ENCODE measurements around the gene IGF1.
"Not testable (repeated sequence)": the region's sequence is repeated elsewhere in the genome, so short reads cannot be mapped to it uniquely, and the experiment has no call there.

The IGF1 gene

DNA sequence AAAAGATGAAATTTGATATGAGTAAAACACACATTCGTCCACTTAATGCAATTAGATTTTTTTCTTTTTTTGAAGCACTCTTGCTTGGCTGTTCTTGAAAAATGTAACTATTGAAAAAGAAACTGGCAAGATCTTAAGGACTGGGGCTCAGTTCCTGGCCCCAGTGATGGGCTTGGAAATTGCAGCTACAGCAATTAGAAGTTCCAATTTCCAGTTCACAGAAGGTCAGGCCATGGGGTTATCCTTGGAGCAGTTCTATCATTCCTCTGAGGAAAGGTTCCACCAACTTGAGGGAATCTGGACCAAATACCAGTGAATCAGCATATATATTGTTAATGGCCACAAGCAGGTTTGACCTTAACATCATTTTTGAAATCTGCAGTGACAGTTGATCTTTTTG is 18.9 kb downstream of the IGF1 start:
- no peak for DNase-seq (ENCODE audit: low read depth)

DNA sequence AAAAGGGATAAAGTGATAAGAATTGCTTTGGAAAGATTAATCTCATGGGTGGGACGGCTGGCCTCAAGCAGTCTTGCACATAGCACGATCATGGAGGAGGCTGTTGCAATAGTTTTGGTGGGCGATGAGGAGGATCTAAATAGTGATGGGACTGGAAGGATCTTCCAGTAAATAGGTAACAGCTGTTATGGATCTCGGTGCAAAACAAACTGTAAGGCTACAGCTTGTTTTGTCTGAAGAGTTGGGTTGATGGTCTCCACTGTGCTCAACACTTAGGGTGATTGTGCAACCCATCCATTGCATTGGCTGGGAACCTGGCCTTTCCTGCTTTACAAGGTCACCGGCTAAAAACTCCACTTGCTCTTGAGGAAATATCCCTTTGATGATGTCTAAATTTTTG is 21.0 kb downstream of the IGF1 start:
- no peak for DNase-seq (ENCODE audit: low read depth)

DNA sequence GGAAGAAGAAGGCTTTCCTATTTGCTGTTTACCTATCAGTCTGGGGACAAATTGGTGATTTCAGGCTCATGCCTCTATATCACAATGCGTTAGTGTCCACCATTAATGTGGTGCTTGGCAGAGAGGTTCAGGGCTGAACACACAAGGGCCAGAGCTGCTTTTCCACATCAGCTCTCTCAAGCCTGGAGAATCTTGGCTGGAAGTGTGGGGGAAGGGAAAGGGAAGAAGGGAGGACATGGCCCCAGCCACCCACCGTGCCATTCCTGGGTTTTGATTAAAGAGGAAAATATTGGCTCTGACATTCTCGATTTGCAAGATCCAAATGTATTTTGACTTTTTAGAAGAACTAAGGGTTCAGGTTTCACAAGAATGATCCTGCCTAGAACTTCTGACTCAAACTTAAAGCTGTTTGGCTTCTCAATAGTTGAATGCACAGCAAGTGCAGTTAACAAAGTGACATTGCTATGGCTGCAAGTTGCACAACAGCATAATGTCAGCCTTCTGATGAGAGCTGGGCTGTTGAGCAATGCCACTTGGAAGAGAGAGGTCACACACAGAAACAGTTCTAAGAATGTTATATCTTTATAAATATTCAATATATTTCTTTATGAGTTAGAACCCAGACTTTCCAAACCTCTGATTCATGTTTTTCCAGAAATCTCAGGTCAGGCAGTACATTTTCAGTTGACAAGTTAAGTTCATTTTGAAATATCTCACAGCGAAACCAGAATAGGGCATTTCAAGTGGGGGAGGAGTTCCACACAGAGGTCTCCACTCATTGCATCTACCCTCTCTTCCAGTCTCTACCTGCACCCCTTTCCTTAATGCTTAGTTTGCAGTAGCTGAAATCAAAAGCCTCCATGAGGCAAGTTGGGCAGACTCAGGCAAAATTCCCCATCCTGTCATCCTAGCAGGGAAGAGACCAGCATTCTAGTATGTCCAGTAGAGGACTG is 25.3 kb downstream of the IGF1 start:
- no peak for DNase-seq (ENCODE audit: low read depth)

DNA sequence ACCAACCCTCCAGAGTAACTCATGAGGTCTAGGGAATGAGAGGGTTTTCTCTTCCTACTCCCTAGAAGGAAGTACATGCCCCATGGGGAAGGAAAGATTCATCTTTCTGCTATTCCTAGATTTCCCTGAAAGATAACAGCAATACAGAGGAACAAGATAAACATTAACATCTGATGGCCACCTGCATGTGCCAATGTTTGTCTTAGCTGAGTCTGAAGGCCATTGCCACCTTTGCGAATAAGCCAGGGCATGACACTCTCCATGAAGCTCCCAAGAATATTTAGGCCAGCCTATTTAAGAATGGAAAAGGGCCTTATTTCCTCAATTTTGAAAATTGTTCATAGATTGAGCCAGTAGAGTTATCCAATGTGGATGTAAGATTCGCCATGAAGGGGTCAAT is 26.0 kb downstream of the IGF1 start:
- DNase-seq (ENCODE audit: low read depth): no peak

DNA sequence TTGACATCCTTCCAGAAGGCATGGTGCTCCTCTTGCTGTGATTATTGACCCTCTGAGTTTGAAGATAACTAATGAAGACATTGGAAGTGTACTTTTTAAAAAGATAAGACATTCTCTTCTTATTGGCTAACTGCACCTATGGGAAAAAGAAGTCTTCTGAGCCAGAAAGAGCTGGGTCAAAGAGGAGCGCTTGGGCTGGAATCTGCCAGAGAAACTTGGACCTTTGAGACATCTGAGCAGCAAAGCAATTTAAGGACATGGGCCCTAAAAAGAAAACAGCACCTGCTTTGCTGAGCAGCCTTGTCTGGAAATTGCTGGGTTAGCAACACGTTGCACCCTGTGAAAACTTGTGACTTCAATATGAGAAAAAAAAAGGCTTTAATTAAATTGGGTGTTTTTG is 27.8 kb downstream of the IGF1 start:
- DNase-seq (ENCODE audit: low read depth): no peak

DNA sequence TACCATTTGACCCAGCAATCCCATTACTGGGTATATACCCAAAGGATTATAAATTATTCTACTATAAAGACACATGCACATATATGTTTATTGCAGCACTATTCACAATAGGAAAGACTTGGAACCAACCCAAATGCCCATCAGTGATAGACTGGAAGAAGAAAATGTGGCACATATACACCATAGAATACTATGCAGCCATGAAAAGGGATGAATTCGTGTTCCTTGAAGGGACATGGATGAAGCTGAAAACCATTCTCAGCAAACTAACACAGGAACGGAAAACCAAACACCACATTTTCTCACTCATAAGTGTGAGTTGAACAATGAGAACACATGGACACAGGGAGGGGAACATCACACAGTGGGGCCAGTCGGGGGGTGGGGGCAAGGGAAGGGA is 31.3 kb downstream of the IGF1 start:
- not testable (repeated sequence) for DNase-seq (ENCODE audit: low read depth)

DNA sequence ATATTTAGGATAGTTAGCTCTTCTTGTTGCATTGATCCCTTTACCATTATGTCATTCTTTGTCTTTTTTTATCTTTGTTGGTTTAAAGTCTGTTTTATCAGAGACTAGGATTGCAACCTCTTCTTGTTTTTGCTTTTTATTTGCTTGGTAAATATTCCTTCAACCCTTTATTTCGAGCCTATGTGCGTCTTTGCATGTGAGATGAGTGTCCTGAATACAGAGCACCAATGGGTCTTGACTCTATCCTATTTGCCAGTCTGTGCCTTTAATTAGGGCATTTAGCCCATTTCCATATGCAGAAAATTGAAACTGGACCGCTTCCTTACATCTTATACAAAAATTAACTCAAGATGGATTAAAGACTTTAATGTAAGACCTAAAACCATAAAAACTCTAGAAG is 32.9 kb downstream of the IGF1 start:
- DNase-seq (ENCODE audit: low read depth): not testable (repeated sequence)

DNA sequence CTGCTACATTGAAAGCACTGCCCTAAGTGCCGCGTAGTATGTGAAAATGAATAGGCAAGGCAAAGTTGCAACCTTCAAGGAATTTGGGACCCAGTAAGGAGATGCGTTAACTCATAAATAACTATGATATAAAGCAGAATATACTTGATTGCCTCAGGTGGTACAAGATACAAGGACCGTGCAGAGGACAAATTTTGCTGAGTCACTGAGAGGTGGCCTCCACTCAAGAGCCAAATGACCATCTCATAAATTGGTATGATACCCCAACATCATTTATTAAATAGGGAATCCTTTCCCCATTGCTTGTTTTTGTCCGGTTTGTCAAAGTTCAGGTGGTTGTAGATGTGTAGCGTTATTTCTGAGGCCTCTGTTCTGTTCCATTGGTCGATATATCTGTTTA is 35.7 kb downstream of the IGF1 start:
- no peak for DNase-seq (ENCODE audit: low read depth)

DNA sequence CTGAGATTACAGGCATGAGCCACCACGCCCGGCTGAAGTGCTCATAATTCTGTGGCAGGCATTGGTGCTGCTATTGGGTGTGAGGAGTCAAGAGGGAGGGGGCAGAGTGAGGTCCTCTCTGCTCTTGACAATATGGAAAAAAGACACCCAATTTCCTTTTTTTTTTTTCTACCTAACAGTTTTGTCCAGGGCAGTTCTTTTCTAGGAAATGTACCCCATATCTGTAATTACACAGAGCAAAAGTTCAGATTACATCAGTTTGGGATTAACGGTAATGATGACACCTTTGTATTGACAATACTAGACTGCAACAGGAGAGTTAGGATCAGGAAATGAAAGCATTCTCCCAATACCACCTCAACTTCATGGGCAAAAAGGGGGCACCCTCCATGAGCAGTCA is 36.3 kb downstream of the IGF1 start:
- no peak for DNase-seq (ENCODE audit: low read depth)

DNA sequence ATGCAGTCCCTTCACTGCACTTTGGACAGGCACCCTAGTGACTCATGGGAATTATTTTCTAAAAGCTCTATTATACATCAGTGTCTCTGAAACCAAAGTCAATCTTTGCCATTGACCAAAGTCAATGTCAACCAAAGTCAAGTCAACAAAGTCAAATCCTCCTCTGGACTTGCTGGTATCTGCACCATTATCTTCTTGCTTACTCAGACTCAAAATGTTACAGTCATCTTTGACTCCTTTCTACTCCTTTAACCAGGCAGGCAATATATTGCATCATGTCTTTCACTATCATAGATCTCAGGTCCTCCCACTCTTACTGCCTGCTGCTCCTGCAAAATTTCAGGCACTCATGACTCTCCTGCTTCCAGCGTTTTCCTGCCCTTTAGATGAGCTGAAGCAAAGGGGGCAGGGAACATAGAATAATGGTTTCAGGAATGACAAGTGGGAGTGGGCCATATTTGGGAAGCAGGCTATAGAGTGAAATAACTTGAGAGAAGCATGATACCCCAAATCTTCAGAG is 39.2 kb downstream of the IGF1 start:
- DNase-seq (ENCODE audit: low read depth): no peak

DNA sequence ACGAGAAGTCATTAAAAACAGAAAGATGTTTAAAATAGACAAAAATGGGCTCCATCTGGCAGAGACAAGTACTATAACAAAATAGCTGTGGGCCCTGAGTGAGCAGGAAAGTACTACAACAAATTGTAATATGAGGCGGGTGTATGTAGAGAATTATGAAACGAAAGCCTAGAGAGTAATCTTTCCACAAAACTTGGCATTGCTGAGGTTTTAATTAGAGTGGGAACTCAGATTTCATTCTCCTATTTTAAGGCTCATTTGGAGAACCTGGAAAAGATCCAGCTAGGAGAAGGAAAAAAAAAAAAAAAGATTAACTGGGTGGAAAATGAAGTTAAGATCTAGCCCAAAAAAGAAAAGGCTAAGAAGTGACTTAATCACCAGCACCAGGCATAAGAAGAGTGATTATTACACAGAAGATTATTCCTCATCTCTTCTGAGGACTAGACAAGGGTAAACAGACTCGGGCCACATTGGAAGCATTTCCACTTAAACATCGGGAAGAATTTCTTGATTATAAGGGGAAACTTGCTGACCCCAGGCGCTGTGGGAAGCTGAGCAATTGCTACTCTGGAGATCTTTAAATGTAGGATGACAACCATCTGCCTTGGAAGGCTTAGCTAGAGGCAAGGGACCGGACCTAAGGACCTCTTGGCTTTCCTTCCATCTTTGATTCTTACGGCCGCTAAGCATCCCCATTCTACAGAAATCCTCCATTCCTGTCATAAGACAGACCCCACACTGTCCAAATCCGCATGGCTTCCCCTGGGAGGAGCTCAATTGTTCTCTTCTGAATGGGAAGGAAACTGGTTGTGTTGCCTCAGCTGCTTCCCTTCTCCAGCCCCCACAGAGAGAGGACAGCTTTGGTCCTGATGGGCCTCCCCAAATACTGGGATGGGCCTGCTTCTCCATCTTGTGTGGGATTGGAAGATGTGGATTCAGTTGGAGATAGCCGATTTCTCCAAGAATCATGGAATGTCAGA is 40.6 kb downstream of the IGF1 start:
- DNase-seq (ENCODE audit: low read depth): no peak

DNA sequence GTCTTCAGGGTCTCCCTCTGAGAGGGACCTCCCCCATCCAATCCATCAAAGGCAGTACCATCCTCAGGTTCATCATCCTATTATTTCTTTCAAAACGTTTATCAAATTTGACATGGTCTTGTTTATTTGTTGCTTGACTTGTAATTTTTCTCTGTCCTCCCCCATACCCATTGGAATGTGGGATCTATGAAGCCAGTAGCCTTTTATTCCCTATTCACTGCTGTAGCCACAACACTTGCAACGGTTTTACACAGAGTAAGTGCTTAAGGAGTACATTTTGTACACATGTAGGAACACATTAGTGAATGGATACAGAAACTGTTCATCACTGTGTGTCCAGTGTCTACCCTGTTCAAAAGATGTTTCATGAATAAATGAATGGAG is 41.5 kb downstream of the IGF1 start:
- no peak for DNase-seq (ENCODE audit: low read depth)

DNA sequence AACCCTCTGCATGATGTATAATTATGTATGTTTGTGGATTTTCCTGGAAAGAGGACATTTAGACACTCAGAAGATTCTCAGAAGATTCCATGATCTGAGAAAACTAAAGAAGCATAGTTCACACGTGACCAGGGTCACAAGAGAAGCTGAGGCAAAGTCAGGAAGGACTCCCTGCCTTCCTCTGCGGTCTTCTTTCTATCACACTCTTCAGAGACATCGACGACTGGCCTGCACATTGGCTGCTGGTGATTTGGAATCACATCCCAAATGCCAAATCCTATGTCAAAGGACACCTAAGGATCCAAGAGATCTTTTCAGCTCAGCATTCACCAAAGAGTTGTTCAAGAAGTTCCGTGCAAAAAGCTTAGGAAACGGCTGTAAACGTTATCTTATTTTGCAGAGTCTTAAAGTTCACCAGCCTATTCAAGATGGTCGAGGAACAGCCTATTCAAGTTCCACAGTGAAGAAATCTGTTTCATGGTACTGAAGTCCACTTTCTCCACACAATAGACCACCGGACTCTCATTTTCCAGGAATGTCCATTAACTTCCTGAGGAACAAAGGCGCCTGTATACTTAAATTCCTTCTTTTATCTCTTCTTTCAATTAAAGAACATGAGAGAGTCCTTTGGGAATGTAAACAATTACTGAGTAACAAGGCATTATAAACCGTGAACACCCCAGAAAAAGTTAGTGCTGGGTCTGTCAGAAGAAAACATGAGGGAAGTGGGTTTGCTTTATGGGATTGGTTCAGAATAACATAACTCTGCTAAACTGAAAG is 42.1 kb downstream of the IGF1 start:
- DNase-seq (ENCODE audit: low read depth): no peak

DNA sequence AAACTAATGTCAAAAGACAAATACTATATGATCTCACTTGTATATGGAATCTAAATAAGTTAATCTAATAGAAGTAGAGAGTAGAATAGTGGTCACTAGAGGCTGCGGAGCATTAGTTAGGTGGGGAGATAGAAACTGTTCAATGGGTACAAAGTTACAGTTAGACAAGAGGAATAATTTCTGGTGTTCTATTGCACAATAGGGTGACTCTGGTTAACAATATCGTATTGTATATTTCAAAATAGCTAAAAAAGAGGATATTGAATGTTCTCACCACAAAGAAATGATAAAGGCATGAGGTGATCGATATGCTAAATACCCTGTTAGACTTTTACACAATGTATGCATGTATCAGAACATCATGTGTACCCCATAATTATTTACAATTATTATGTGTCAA is 42.9 kb downstream of the IGF1 start:
- no peak for DNase-seq (ENCODE audit: low read depth)

DNA sequence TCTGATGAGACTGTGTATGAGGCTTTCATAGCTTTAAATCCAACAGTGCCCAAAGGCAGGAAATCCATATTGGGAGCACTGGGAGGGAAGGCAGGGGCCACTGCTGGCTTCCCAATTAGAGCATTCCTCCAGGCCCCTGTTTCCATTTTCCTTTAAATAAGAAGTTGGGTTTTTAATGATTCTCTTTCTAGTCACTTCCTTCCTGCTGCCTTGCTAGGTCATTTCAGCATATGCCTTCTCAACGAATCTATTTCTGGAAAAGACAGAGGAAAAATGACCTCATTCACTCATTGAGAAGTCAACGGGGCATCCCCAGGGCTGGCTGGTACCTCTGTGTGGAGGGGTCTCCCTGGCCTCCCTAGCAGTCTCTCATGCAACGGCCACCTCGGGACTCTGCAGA is 43.5 kb downstream of the IGF1 start:
- no peak for DNase-seq (ENCODE audit: low read depth)

DNA sequence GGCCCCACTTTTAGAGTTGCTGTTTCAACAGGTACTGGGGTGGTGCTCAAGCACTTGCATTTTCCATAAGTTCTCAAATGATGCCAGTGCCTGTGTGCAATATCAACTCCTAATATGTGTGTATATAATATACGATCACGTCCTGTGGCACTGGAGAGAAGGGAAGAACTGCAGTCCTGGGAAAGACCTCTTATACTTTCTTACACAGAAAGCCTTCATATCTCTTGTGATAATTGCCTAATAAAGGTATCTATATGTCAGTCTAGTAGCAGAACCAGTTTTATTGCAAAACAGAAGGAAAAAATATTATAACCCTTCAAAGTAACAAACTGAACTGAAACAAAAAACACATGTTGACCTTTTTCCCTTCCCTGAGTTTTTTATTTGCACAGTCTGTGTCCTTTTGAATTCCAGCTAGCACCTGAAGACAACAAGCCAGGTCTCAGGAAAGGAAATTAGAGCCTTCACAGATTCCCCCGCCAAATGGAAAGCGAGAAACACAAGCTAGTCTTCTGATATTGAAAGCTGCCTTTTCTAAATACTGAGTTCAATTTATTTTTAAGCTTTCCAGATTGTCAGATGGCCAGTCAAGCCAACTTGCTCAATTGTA is 44.4 kb downstream of the IGF1 start:
- DNase-seq (ENCODE audit: low read depth): no peak

DNA sequence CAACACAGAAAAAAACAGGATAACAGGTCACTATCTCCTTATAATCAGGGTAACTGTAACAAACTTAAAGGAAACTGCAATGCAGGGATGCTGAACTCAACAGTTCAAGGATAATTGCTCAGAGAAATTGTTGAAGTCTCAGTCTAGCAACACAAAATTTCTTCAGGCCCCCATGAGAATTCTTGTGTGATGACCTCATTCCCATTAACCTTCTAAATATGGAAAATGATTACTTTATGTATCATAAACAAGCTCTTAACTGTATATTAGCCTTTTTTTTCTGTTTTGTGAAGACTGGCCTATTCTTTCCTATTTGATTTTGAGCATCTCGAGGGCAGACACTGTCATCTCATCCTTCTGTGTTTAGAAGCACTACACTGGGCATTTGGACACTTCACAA is 47.1 kb downstream of the IGF1 start:
- DNase-seq (ENCODE audit: low read depth): no peak

DNA sequence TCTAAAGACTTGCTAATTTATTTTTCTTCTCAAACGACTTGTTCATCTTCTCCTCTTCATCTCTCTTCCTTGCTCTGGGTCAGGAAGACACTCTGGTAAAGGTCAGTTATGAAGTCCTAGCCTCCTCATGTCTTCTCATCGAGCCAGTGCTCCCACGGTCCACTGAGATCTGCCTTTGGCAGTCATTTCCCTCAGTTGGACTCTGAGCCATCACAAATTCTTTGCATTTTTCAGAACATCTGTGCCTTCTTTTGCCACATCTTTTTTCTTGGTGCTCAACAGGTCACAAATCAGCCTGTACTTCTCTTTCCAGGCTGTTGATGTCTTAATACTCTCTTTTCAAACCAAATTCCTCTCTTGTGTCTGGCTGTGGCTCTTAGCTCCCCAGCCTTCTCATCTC is 49.7 kb downstream of the IGF1 start:
- no peak for DNase-seq (ENCODE audit: low read depth)

DNA sequence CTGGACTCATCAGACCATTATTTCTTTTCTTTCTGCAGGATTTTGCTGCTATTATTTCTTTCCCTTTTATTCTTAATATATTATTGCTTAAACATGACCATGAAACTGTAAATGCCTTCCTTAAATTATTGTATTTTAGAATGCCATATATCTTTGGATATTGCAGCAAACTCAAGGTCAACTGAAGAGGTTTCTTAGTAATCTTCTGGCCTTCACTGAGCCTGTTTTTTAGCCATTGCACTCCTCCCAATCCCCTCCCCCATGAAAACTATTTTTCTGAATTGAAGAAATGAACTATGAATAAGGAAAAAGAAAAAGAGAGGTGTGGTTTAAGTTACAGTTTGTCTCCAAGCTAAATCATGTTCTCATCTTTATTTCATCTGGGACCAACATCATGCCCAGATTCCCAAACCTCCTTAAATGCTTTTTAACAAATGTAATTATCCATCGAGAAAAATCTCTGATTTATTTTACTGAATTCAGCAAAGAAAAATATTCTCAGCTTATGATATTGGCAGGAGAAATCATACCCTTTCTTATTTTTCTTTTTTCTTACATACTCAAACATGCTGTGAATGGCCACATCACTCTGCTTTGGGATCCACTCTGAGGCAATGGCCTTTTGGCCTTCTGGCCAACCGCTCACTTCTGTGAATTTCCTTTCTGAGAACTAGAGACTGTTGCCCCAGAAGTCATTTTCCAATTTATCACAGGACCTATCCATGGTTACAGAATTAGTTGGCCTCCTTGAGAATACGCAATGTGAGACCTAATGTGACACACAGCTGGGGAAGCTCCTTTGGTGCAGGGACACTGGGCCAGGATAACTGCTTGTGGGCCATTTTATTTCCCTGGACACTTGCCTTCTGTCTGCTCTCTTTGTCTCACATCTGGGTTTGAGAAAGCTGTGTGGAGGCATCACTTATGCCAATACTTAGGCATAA is 50.9 kb downstream of the IGF1 start:
- DNase-seq (ENCODE audit: low read depth): no peak

DNA sequence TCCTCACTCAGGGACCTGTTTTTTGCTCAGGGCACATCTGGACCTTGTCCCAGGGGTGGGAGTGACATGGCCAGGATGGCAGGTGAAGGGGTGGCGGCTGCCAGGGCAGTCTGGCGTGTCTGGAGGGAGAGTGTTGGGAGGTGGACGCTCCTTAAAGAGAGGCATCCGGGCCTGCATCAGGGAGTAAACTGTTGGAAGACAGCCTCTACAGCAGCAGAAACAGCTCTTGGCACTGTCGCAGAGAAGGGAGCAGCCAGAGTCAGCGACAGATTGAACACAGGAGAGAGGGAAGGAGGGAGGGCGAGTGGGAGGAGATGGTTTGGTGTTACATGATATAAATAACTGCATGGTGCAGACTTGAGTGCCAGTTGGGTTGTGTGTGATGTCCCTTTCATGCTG is 52.8 kb downstream of the IGF1 start:
- no peak for DNase-seq (ENCODE audit: low read depth)
